IMR-90 (cell line): ENCODE data around the gene HRC. TPM values are rescaled to one million over a fixed set of nuclear protein-coding genes. Genes with fewer than 3 reads are reported as not detected.

ENCODE experiments used
- CHD1 ChIP-seq: IDR thresholded peaks from 2 replicates; pipeline ENCODE4 v1.6.1; 2012; ENCODE audit warnings: low read depth, low read length, improper control_type of control experiment
- MAZ ChIP-seq: IDR thresholded peaks from 2 replicates; pipeline ENCODE4 v1.6.1; 2012; ENCODE audit warnings: low read depth, mild to moderate bottlenecking, low read length, improper control_type of control experiment, moderate library complexity, borderline replicate concordance
- NFE2L2 ChIP-seq: fragments of 150-350 bp; IDR thresholded peaks from 2 replicates; pipeline ENCODE4 v1.6.1; 2016; ENCODE audit warnings: low read depth, mild to moderate bottlenecking, low read length
- RAD21 ChIP-seq: IDR thresholded peaks from 2 replicates; pipeline ENCODE4 v1.6.1; 2012; ENCODE audit warnings: low read length, improper control_type of control experiment
- polyA plus RNA-seq, 3 experiments: library from polyadenylated mRNA; depleted of rRNA; stranded (reverse); fragments of >200 nt; gene quantifications; 2 replicates each; pipeline ENCODE4 v1.2.3, GENCODE V29; 2012; ENCODE audit warnings: low replicate concordance in 1 of 3
- total RNA-seq: library from RNA; depleted of rRNA; stranded (reverse); fragments of >200 nt; gene quantifications from 2 replicates; pipeline ENCODE4 v1.2.3, GENCODE V29; 2012

Gene HRC
- total and polyA plus RNA-seq, 2 of the 4 experiments (the other 2 are of a cell fraction), result 0.03 TPM; not detected in 1

DNA sequence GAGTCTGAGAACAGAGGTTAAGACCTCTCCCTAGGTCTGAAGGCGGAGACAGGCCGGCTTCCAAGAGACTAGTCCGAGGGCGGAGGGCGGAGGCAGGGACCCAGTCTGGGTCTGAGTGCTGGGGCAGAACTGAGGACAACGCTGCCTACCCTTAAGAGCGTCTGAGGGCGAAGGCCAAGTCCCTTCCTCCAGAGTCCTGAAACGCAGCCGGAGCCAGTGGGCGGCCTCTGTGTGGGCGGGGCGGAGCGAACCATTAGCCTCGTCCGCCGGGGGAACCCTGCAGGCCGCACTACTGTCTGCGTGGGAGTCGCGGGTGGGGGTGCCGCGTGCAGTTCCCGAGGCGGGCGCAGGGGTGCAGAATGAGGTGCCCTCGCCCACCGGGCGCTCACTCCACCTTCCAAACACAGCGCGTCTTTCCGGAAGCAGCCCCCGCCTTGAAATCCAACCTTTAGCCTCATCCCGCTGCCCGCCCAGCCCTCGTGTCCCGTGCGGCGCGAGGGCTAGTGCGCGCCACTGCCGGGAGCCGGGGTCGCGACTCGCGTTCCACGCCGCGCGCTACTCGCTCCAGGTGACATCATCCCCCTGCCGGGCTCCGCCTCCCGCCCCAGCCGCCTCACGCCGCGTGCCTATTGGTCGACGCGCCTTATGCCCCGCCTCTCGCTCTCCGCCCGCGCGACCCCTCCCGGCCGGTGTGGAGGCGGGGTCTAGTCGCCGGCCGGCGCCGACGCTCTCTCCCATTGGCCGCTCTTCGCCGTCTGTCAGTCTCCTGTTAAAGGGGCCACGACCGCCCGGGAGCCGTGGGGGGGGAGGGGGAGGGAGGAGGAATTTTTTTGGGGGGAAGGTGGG lies 36.4 kb downstream of the HRC start, which contains the start of gene C19orf73 (continued):
- TF ChIP-seq RAD21 (no peak), MAZ (peak; percentile 96), CHD1 (peak; percentile 46; the same call in 1 of the 2 replicates), NFE2L2 (no peak)
